Spleen (tissue), 11 donors: ENCODE measurements around the gene SYCP2. TPM values are rescaled to one million over a fixed set of nuclear protein-coding genes. Genes with fewer than 3 reads are reported as not detected.
A peak's percentile ranks its signal among the peaks of the same experiment; 100 is the strongest.

Experiments used
- DNase-seq: peaks from one replicate; pipeline ENCODE4 v3.0.0-alpha.2; 2020
- H3K27ac ChIP-seq, 8 donors: fragments of 200-600 bp; sonication (generic) in 7 of 8; 1 replicate in 4 of 8; 2 replicates in 4 of 8; pipeline versions ENCODE4 v1.5.0 to v1.8.0; 2016 to 2021; ENCODE audit warnings: inconsistent platforms in 4 of 8, mild to moderate bottlenecking in 4 of 8, moderate library complexity in 1 of 8
- H3K27me3 ChIP-seq, 7 donors: fragments of 200-600 bp; sonication (generic) in 6 of 7; replicated peaks in 1 of 7; 1 replicate in 4 of 7; 2 replicates in 3 of 7; pipeline versions ENCODE4 v1.5.0 to v1.8.0; 2016 to 2021; ENCODE audit warnings: inconsistent platforms in 3 of 7, mild to moderate bottlenecking in 1 of 7
- H3K36me3 ChIP-seq, 6 donors: fragments of 200-600 bp; sonication (generic) in 5 of 6; 1 replicate in 4 of 6; 2 replicates in 2 of 6; pipeline versions ENCODE4 v1.5.0 to v1.8.0; 2016 to 2021; ENCODE audit warnings: inconsistent platforms in 2 of 6
- H3K4me1 ChIP-seq, 6 donors: fragments of 200-600 bp; sonication (generic) in 5 of 6; 1 replicate in 3 of 6; 2 replicates in 3 of 6; pipeline versions ENCODE4 v1.5.0 to v1.8.0; 2016 to 2021; ENCODE audit warnings: inconsistent platforms in 3 of 6
- H3K4me3 ChIP-seq, 8 donors: fragments of 200-600 bp; sonication (generic) in 7 of 8; 1 replicate in 4 of 8; 2 replicates in 4 of 8; pipeline versions ENCODE4 v1.5.0 to v1.8.0; 2016 to 2021; ENCODE audit warnings: inconsistent platforms in 4 of 8, mild to moderate bottlenecking in 4 of 8, moderate library complexity in 2 of 8
- H3K9me3 ChIP-seq, 8 donors: fragments of 200-600 bp; sonication (generic) in 7 of 8; 1 replicate in 4 of 8; 2 replicates in 4 of 8; pipeline versions ENCODE4 v1.5.0 to v1.8.0; 2016 to 2021; ENCODE audit warnings: inconsistent platforms in 4 of 8
- CTCF ChIP-seq, 11 experiments: fragments of 200-600 bp in 7 of 11; fragments of 450-650 bp in 4 of 11; sonication (generic) in 4 of 11; IDR thresholded peaks in 8 of 11; conservative IDR thresholded peaks in 3 of 11; 1 replicate in 7 of 11; 2 replicates in 4 of 11; pipeline versions ENCODE4 v1.4.0 to v1.8.0; 2016 to 2021; ENCODE audit warnings: antibody characterized with exemption in 11 of 11, inconsistent platforms in 4 of 11, mild to moderate bottlenecking in 1 of 11
- POLR2A ChIP-seq, 3 donors: fragments of 450-650 bp; IDR thresholded peaks; one replicate each; pipeline ENCODE4 v1.5.1; 2017; ENCODE audit warnings: antibody characterized with exemption in 3 of 3, mild to moderate bottlenecking in 1 of 3
- POLR2AphosphoS5 ChIP-seq, 3 donors: sonication (generic); formaldehyde crosslinking; IDR thresholded peaks; one replicate each; pipeline ENCODE4 v1.5.1; 2017; ENCODE audit warnings: antibody characterized with exemption in 3 of 3
- WGBS, 5 donors: extraction: QIAGEN DNeasy Blood & Tissue Kit in 3 of 5; methylation state at CpG; one replicate each; pipeline versions ENCODE4 v1.1.5 to v1.1.7; 2013 to 2018; 5-methylcytosine and 5-hydroxymethylcytosine counted together
- intact Hi-C: fragments of 100-400 bp; cut with DNase I; formaldehyde crosslinking; loops from one replicate; pipeline ENCODE4 v1.15.0; 2023; ENCODE audit warnings: low total_unique reads
- polyA plus RNA-seq, 3 donors: library from polyadenylated mRNA; stranded (reverse); fragments of 200-250 nt; gene quantifications; one replicate each; pipeline ENCODE4 v1.2.1, GENCODE V29; 2013
- total RNA-seq, 7 donors: library from RNA; depleted of rRNA in 3 of 7; stranded (reverse); fragments of >200 nt in 3 of 7; fragmentation: NEBNext Ultra II Directional in 4 of 7; extraction: Animal tissue kit (Norgen Biotek cat#: 25700) in 4 of 7; gene quantifications; one replicate each; pipeline versions ENCODE4 v1.1.0 to v1.2.1, GENCODE V29; 2016 to 2021
- donor health status: healthy with polysubstance abuse.
- donor health status: DM: no; HTN: no; CAD: no; lungs with moderate emphysema.
- donor health status: DM: no; HTN: no; CAD: no.
- donor health status: Bipolar disorder and iron deficiency.
- donor health status: healthy.
- donor health status: DM: no; HTN: no; CAD: no.
- donor health status: DM: yes; HTN: yes; CAD: no.

SYCP2 gene
- total and polyA plus RNA-seq, 10 donors, result 1.5 to 9.1 (median 4.9) TPM

DNA sequence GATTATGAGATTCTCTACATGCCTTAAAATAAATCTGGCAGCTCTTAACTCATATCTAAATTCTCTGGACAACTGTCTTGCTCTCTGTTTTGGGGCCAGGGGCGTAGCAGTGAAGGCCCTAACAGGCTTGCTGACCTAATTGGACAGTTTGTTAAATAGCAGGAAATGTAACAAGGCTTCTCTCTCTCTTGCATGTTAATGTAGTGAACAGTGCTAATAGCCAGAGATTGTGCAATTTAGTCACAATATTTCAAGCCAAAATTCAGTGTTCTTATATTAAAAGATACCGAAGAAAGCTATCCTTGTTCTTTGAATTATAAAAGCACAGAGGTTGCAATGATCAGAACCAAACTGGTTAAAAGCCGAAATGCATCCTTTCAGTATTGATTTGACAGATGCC lies 3.7 kb upstream of the SYCP2 start:
- 53 to 81% (median 65%) methylated on average over 3 of the region's 3 CpGs for WGBS, 5 donors
- H3K9me3 ChIP-seq, result no peaks in the 10 kb centered on the region
- no peak for DNase-seq
- intact Hi-C loops, result no loop called here
- peaks cover 37 to 84% (median 63%) of the 10 kb centered on the region in 6 donors for H3K4me1 ChIP-seq
- peak overlapping the region in 2 of 8 donors; percentile 1 to 5 for H3K4me3 ChIP-seq
- H3K27ac ChIP-seq, result peak overlapping the region in 2 of 8 donors; percentile 97 to 99
- no peak for TF ChIP-seq POLR2AphosphoS5 (IDR thresholded peaks at IDR 0.05)
- no peak for TF ChIP-seq CTCF (IDR thresholded peaks at IDR 0.05 in 8 of 11, conservative IDR thresholded peaks at IDR 0.05 in 3 of 11)
- TF ChIP-seq POLR2A (IDR thresholded peaks at IDR 0.05), result no peak
- H3K36me3 ChIP-seq, result peaks cover 0 to 3% (median 0%) of the 10 kb centered on the region in 6 donors
- H3K27me3 ChIP-seq, result no peaks in the 10 kb centered on the region

DNA sequence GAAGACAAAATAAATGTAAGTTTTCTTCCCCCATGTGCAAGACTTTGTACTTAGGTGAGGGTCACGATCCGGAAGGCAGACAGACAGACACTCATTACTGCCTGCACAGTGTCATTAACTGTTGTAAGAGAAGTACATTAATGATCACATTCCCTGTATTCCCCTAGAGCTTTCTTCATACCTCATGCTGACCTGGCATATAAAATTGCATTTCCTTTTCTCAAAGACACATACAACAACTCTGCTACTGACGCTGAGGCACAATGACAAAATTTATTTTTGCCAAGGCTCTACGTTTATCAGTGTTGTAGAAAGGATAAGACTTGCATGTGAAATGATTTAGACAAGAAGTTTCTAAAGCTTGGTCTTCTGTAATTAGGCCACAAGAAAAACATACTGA lies 3.0 kb upstream of the SYCP2 start:
- Histone ChIP-seq H3K27me3 (no peaks in the 10 kb centered on the region), H3K4me3 (no peak overlapping the region), H3K9me3 (no peaks in the 10 kb centered on the region), H3K4me1 (peaks cover 33 to 77% (median 56%) of the 10 kb centered on the region in 6 donors), H3K36me3 (no peaks in the 10 kb centered on the region), H3K27ac (peak overlapping the region in 2 of 8 donors; percentile 97 to 99)
- no peak for TF ChIP-seq POLR2A (IDR thresholded peaks at IDR 0.05)
- no peak for TF ChIP-seq POLR2AphosphoS5 (IDR thresholded peaks at IDR 0.05)
- TF ChIP-seq CTCF (IDR thresholded peaks at IDR 0.05 in 8 of 11, conservative IDR thresholded peaks at IDR 0.05 in 3 of 11), result no peak
- intact Hi-C loops, result no loop called here
- no peak for DNase-seq
- WGBS, 5 donors, result 54 to 85% (median 74%) methylated on average over 4 of the region's 4 CpGs

DNA sequence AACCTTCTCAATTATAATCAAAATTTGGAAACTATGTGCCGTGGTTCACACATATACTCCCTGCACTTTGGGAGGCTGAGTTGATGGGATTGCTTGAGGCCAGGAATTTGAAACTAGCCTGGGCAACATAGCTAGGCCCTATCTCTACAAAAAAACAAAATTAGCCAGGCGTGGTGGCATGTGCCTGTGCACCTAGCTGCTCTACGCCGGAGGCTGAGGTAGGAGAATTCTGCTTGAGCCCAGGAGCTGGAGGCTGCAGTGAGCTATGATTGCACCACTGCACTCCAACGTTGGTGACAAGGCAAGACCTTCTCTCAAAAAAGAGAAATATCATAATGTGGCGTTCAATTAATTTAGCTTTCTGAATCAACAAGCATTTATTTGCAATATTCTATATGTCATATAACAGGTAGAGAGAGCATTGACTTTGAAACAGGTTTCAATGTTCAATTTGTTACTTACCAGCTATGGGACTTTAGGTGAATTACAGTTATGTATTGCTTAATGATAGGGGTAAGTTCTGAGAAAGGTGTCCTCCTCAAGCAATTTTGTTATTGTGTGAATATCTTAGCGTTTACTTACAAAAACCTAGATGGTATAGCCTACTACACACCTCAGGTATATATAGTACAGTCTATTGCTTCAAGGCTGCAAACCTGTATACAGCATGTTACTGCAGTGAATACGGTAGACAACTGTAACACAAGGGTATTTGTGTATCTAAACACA lies 2.2 kb upstream of the SYCP2 start:
- no peak for DNase-seq
- Histone ChIP-seq H3K36me3 (no peaks in the 10 kb centered on the region), H3K4me3 (no peak overlapping the region), H3K27me3 (no peaks in the 10 kb centered on the region), H3K27ac (no peak overlapping the region), H3K9me3 (no peaks in the 10 kb centered on the region), H3K4me1 (peaks cover 28 to 70% (median 50%) of the 10 kb centered on the region in 6 donors)
- WGBS, 5 donors, result 82 to 94% (median 88%) methylated on average over 8 of the region's 8 CpGs
- TF ChIP-seq POLR2AphosphoS5 (IDR thresholded peaks at IDR 0.05) (no peak), POLR2A (IDR thresholded peaks at IDR 0.05) (no peak), CTCF (IDR thresholded peaks at IDR 0.05 in 8 of 11, conservative IDR thresholded peaks at IDR 0.05 in 3 of 11) (no peak)
- intact Hi-C loops, result no loop called here

DNA sequence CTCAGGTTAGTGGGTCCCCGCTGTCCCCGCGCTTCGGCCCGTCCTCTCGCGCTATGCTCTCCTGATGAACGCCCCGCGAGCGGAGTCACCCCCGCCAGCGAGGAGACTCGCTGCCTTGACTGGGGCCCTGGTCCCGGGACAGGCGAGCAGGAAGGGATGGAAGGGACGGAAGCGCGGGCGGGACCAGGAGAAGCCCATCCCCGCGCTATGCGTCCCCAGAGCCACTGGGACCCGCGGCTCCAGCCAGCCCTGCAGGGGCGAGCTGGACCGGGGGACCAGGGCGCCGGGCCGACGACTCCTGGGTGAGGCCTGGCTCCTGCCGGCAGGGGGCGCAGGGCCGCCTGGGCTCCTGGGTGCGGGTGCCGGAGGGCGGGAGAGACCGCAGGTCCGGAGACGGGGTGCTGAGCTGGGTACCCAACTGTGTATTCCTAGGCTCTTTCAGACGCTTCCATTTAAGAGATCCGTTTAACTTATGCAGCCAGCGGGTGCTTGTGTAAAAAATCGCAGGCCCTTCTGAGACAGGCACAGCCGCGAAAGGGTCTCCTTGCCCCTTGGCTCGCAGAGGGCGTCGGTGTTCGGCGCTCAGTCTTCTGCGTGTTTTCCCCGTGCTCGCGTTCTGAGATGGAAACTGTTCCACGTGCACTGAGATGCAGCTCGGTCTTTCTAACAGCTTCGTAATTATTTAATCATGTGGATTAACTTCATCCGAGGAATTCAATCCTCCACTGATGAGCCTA lies 580 bp upstream of the SYCP2 start:
- DNase-seq, result peak; percentile 95
- H3K36me3 ChIP-seq, result no peaks in the 10 kb centered on the region
- no peaks in the 10 kb centered on the region for H3K27me3 ChIP-seq
- TF ChIP-seq POLR2AphosphoS5 (IDR thresholded peaks at IDR 0.05), result peak in 2 of 3 donors; percentile 58 to 81
- peak; percentile 69 to 98 (median 94) for TF ChIP-seq CTCF (IDR thresholded peaks at IDR 0.05 in 8 of 11, conservative IDR thresholded peaks at IDR 0.05 in 3 of 11)
- no peak for TF ChIP-seq POLR2A (IDR thresholded peaks at IDR 0.05)
- H3K4me1 ChIP-seq, result peaks cover 25 to 65% (median 46%) of the 10 kb centered on the region in 6 donors
- intact Hi-C loops, result no loop called here
- H3K4me3 ChIP-seq, result peak overlapping the region; percentile 52 to 73 (median 68)
- 7 to 25% (median 9%) methylated on average over 35 to 59 of the region's 59 CpGs for WGBS, 5 donors
- no peaks in the 10 kb centered on the region for H3K9me3 ChIP-seq
- peak overlapping the region in 7 of 8 donors; percentile 44 to 85 (median 76) for H3K27ac ChIP-seq
